H9 (cell line): ENCODE results near the gene HNRNPH2. TPM values are rescaled to one million over a fixed set of nuclear protein-coding genes. Genes with fewer than 3 reads are reported as not detected.

Experiments
- DNase-seq: peaks from one replicate; pipeline ENCODE4 v3.0.0-alpha.2; 2017
- H2AFZ ChIP-seq: one replicate; pipeline ENCODE4 v1.6.1; 2013; ENCODE audit warnings: mild to moderate bottlenecking, low read length, control low read depth, moderate library complexity
- H2AK5ac ChIP-seq: 2 replicates; pipeline ENCODE4 v1.6.1; 2013; ENCODE audit warnings: low read length, control low read depth, mixed read lengths; ENCODE audit not compliant: insufficient read length
- H2BK120ac ChIP-seq: one replicate; pipeline ENCODE4 v1.6.1; 2013; ENCODE audit warnings: low read depth, mild to moderate bottlenecking, low read length, control low read depth, inconsistent platforms; ENCODE audit not compliant: poor library complexity, severe bottlenecking
- H2BK12ac ChIP-seq: 2 replicates; pipeline ENCODE4 v1.6.1; 2013; ENCODE audit warnings: low read length, control low read depth, mixed read lengths, low read depth; ENCODE audit not compliant: insufficient read length
- H2BK15ac ChIP-seq: 2 replicates; pipeline ENCODE4 v1.6.1; 2013; ENCODE audit warnings: low read depth, low read length, control low read depth
- H2BK20ac ChIP-seq: one replicate; pipeline ENCODE4 v1.6.1; 2013; ENCODE audit warnings: low read depth, mild to moderate bottlenecking, low read length, control low read depth, inconsistent platforms; ENCODE audit not compliant: poor library complexity, severe bottlenecking
- H2BK5ac ChIP-seq: 2 replicates; pipeline ENCODE4 v1.6.1; 2013; ENCODE audit warnings: low read length, control low read depth, mixed read lengths; ENCODE audit not compliant: insufficient read length
- H3K14ac ChIP-seq: 2 replicates; pipeline ENCODE4 v1.6.1; 2013; ENCODE audit warnings: low read length, control low read depth; ENCODE audit not compliant: insufficient read depth
- H3K18ac ChIP-seq: 2 replicates; pipeline ENCODE4 v1.6.1; 2013; ENCODE audit warnings: low read depth, mild to moderate bottlenecking, mixed read lengths, low read length, control low read depth; ENCODE audit not compliant: insufficient read length
- H3K23ac ChIP-seq: 2 replicates; pipeline ENCODE4 v1.6.1; 2013; ENCODE audit warnings: low read length, control low read depth, mixed read lengths, low read depth; ENCODE audit not compliant: insufficient read length
- H3K23me2 ChIP-seq: 2 replicates; pipeline ENCODE4 v1.6.1; 2013; ENCODE audit warnings: low read depth, mild to moderate bottlenecking, mixed read lengths, low read length, control low read depth; ENCODE audit not compliant: insufficient read length, poor library complexity, severe bottlenecking
- H3K27ac ChIP-seq: 2 replicates; pipeline ENCODE4 v1.5.1; 2013; ENCODE audit warnings: low read length, control low read depth, mixed read lengths, low read depth; ENCODE audit not compliant: insufficient read length
- H3K27me3 ChIP-seq: 2 replicates; pipeline ENCODE4 v1.6.1; 2013; ENCODE audit warnings: low read length, control low read depth, inconsistent platforms; ENCODE audit not compliant: insufficient read depth
- H3K4ac ChIP-seq: 2 replicates; pipeline ENCODE4 v1.6.1; 2013; ENCODE audit warnings: low read depth, mild to moderate bottlenecking, control low read depth, inconsistent platforms, low read length, moderate library complexity
- H3K4me1 ChIP-seq: 2 replicates; pipeline ENCODE4 v1.6.1; 2013; ENCODE audit warnings: low read length, control low read depth, inconsistent platforms; ENCODE audit not compliant: insufficient read depth
- H3K4me2 ChIP-seq: 2 replicates; pipeline ENCODE4 v1.6.1; 2013; ENCODE audit warnings: low read length, control low read depth, mixed read lengths; ENCODE audit not compliant: insufficient read length, insufficient read depth
- H3K56ac ChIP-seq: 2 replicates; pipeline ENCODE4 v1.6.1; 2013; ENCODE audit warnings: low read depth, mild to moderate bottlenecking, mixed read lengths, low read length, control low read depth; ENCODE audit not compliant: insufficient read length
- H3K79me1 ChIP-seq: 2 replicates; pipeline ENCODE4 v1.6.1; 2013; ENCODE audit warnings: low read depth, mild to moderate bottlenecking, moderate library complexity, low read length, control low read depth, inconsistent platforms; ENCODE audit not compliant: insufficient read depth, poor library complexity, severe bottlenecking
- H3K79me2 ChIP-seq: 2 replicates; pipeline ENCODE4 v1.6.1; 2013; ENCODE audit warnings: low read length, control low read depth, inconsistent platforms; ENCODE audit not compliant: insufficient read depth
- H3K9ac ChIP-seq: 2 replicates; pipeline ENCODE4 v1.6.1; 2013; ENCODE audit warnings: low read length, control low read depth, mixed read lengths; ENCODE audit not compliant: insufficient read length; ENCODE audit errors: extremely low read depth
- H3K9me3 ChIP-seq: one replicate; pipeline ENCODE4 v1.6.1; 2013; ENCODE audit warnings: low read depth, low read length, inconsistent platforms; ENCODE audit not compliant: control insufficient read depth
- H3T11ph ChIP-seq: one replicate; pipeline ENCODE4 v1.6.1; 2013; ENCODE audit warnings: mild to moderate bottlenecking, low read length, control low read depth, inconsistent platforms
- H4K20me1 ChIP-seq: one replicate; pipeline ENCODE4 v1.6.1; 2013; ENCODE audit not compliant: control insufficient read depth, insufficient read length, insufficient read depth
- H4K5ac ChIP-seq: 2 replicates; pipeline ENCODE4 v1.6.1; 2013; ENCODE audit warnings: low read depth, mild to moderate bottlenecking, mixed read lengths, low read length, control low read depth; ENCODE audit not compliant: insufficient read length
- H4K8ac ChIP-seq: replicated peaks from 2 replicates; pipeline ENCODE4 v1.6.1; 2013; ENCODE audit warnings: low read length, control low read depth, mixed read lengths, low read depth; ENCODE audit not compliant: insufficient read length
- H4K91ac ChIP-seq: 2 replicates; pipeline ENCODE4 v1.6.1; 2013; ENCODE audit warnings: low read depth, mild to moderate bottlenecking, moderate library complexity, mixed read lengths, low read length, control low read depth; ENCODE audit not compliant: insufficient read length
- H3K27ac Mint-ChIP-seq, 3 experiments: 2 replicates in 2 of 3; 3 replicates in 1 of 3; pipeline ENCODE4 v1.8.0; 2020 to 2021; ENCODE audit warnings: mixed read lengths in 3 of 3, mild to moderate bottlenecking in 1 of 3, moderate library complexity in 1 of 3
- H3K27me3 Mint-ChIP-seq: 2 replicates; pipeline ENCODE4 v1.8.0; 2021; ENCODE audit warnings: low read depth, mild to moderate bottlenecking, moderate library complexity, mixed read lengths
- H3K36me3 Mint-ChIP-seq, 3 experiments: 2 replicates in 2 of 3; 3 replicates in 1 of 3; pipeline ENCODE4 v1.8.0; 2020 to 2021; ENCODE audit warnings: low read depth in 3 of 3, mixed read lengths in 3 of 3; ENCODE audit not compliant: insufficient read depth in 1 of 3
- H3K4me1 Mint-ChIP-seq, 2 experiments: 2 replicates each; pipeline ENCODE4 v1.8.0; 2020; ENCODE audit warnings: mixed read lengths in 2 of 2
- H3K4me3 Mint-ChIP-seq, 2 experiments: 2 replicates in 1 of 2; 3 replicates in 1 of 2; pipeline ENCODE4 v1.8.0; 2020 to 2021; ENCODE audit warnings: mild to moderate bottlenecking in 2 of 2, mixed read lengths in 2 of 2, moderate library complexity in 1 of 2
- H3K9me3 Mint-ChIP-seq, 2 experiments: 2 replicates in 1 of 2; 3 replicates in 1 of 2; pipeline ENCODE4 v1.8.0; 2020; ENCODE audit warnings: mild to moderate bottlenecking in 2 of 2, mixed read lengths in 2 of 2, moderate library complexity in 1 of 2
- CTCF ChIP-seq: fragments of 200-600 bp; sonication (generic); conservative IDR thresholded peaks from 3 replicates; pipeline ENCODE4 v1.8.0; 2021; ENCODE audit warnings: antibody characterized with exemption, mild to moderate bottlenecking
- WGBS: extraction: QIAGEN DNeasy Blood & Tissue Kit; methylation state at CpG from one replicate; pipeline ENCODE4 v1.1.7; 2013; ENCODE audit warnings: missing lambda C conversion rate, low lambda C conversion rate, mixed read lengths; ENCODE audit not compliant: insufficient read length; ENCODE audit errors: extremely low coverage; 5-methylcytosine and 5-hydroxymethylcytosine counted together
- total RNA-seq: library from RNA; stranded (reverse); gene quantifications from 2 replicates; pipeline ENCODE4 v1.2.1, GENCODE V29; 2021

HNRNPH2 gene
- total RNA-seq, 1 experiment from 2014 or later: 60.2 TPM

GRCh38 chrX:101377547-101377946 lies 30.5 kb upstream of the HNRNPH2 start:
- Histone ChIP-seq H2AK5ac (no peak overlapping the region), H3K14ac (no peak overlapping the region), H3K9ac (no peak overlapping the region), H2BK12ac (no peak overlapping the region), H3K18ac (no peak overlapping the region), H3K79me1 (no peaks in the 10 kb centered on the region), H3K23ac (no peak overlapping the region), H3K4me2 (no peak overlapping the region), H4K8ac (no peak overlapping the region), H3K79me2 (no peaks in the 10 kb centered on the region), H4K91ac (no peak overlapping the region), H2BK15ac (no peak overlapping the region), H3K27ac (no peak overlapping the region), H4K5ac (no peak overlapping the region), H3T11ph (no peak overlapping the region), H2BK5ac (no peak overlapping the region), H3K4me1 (no peaks in the 10 kb centered on the region), H3K23me2 (no peaks in the 10 kb centered on the region), H2AFZ (no peak overlapping the region), H3K9me3 (peaks cover 29% of the 10 kb centered on the region), H3K27me3 (no peaks in the 10 kb centered on the region), H2BK20ac (no peak overlapping the region), H3K56ac (no peak overlapping the region), H3K4ac (no peak overlapping the region), H4K20me1 (no peaks in the 10 kb centered on the region), H2BK120ac (no peak overlapping the region)
- Mint-ChIP-seq H3K4me3 (no peak overlapping the region), H3K27ac (no peak overlapping the region), H3K36me3 (peaks cover 0 to 2% (median 0%) of the 10 kb centered on the region in 3 experiments; a peak in 1 of 7 replicates), H3K27me3 (peaks cover 9% of the 10 kb centered on the region), H3K9me3 (peaks cover 50 to 54% of the 10 kb centered on the region in 2 experiments), H3K4me1 (peaks cover 0 to 3% of the 10 kb centered on the region in 2 experiments; a peak in 1 of 4 replicates)
- no peak for DNase-seq
- WGBS: no CpG with 5 or more reads among the region's 1 CpG
- no peak for TF ChIP-seq CTCF
